Thymus (tissue), 14 donors: Measurements from ENCODE around the gene METTL22. TPM values are rescaled to one million over a fixed set of nuclear protein-coding genes. Genes with fewer than 3 reads are reported as not detected.
A peak's percentile ranks its signal among the peaks of the same experiment; 100 is the strongest.

Experiments
- DNase-seq, 9 donors: peaks; one replicate each; pipeline ENCODE4 v3.0.0-alpha.2; 2013; ENCODE audit warnings: low spot score in 9 of 9, low read depth in 6 of 9, missing footprints in 1 of 9
- H3K27ac ChIP-seq, 2 donors: one replicate each; pipeline ENCODE4 v1.5.1; 2013; ENCODE audit warnings: control low read depth in 1 of 2, low read depth in 1 of 2, low read length in 1 of 2, mild to moderate bottlenecking in 1 of 2, moderate library complexity in 1 of 2
- H3K27me3 ChIP-seq, 2 donors: one replicate each; pipeline ENCODE4 v1.5.1; 2013; ENCODE audit warnings: low read length in 1 of 2; ENCODE audit not compliant: control insufficient read depth in 2 of 2, insufficient read depth in 1 of 2
- H3K36me3 ChIP-seq, 2 donors: one replicate each; pipeline ENCODE4 v1.5.1; 2013; ENCODE audit warnings: low read length in 1 of 2, mild to moderate bottlenecking in 1 of 2, moderate library complexity in 1 of 2; ENCODE audit not compliant: control insufficient read depth in 2 of 2, insufficient read depth in 2 of 2
- H3K4me1 ChIP-seq, 2 donors: one replicate each; pipeline ENCODE4 v1.5.1; 2013; ENCODE audit warnings: low read length in 2 of 2; ENCODE audit not compliant: control insufficient read depth in 2 of 2, insufficient read depth in 2 of 2
- H3K4me3 ChIP-seq, 2 donors: one replicate each; pipeline ENCODE4 v1.5.1; 2013; ENCODE audit warnings: low read length in 2 of 2, control low read depth in 1 of 2, mild to moderate bottlenecking in 1 of 2
- H3K9me3 ChIP-seq, 2 donors: one replicate each; pipeline ENCODE4 v1.5.1; 2013; ENCODE audit warnings: low read length in 1 of 2, mild to moderate bottlenecking in 1 of 2; ENCODE audit not compliant: control insufficient read depth in 2 of 2, insufficient read depth in 1 of 2
- WGBS: extraction: QIAGEN DNeasy Blood & Tissue Kit; methylation state at CpG from one replicate; pipeline ENCODE4 v1.1.7; 2013; 5-methylcytosine and 5-hydroxymethylcytosine counted together
- long read RNA-seq, 10 donors: transcript quantifications; one replicate each; lab custom pipeline, GENCODE V29; 2026
- polyA plus RNA-seq: library from polyadenylated mRNA; stranded (reverse); fragments of 200-250 nt; gene quantifications from one replicate; pipeline ENCODE4 v1.2.3, GENCODE V29; 2013
- total RNA-seq: library from RNA; stranded (reverse); fragments of 120-200 nt; gene quantifications from one replicate; pipeline ENCODE4 v1.2.4, GENCODE V29; 2013
- donor health status: healthy.

Gene METTL22
- 11.1 TPM for total RNA-seq
- polyA plus RNA-seq: 27.5 TPM
- long read RNA-seq, donor 1: 0 reads
- long read RNA-seq, donor 2: 0 reads
- long read RNA-seq, donor 3, full-length matches to known transcripts: 3 of 3 reads
- long read RNA-seq, donor 3, partial matches to known transcripts: 0 of 3 reads
- long read RNA-seq, donor 3, other reads (novel, unspliced or antisense): 0 of 3 reads
- long read RNA-seq, donor 4, partial matches to known transcripts: 0 of 1 reads
- long read RNA-seq, donor 4, other reads (novel, unspliced or antisense): 0 of 1 reads
- long read RNA-seq, donor 5, full-length matches to known transcripts: 2 of 2 reads
- long read RNA-seq, donor 5, partial matches to known transcripts: 0 of 2 reads
- long read RNA-seq, donor 5, other reads (novel, unspliced or antisense): 0 of 2 reads
- long read RNA-seq, donor 6, full-length matches to known transcripts: 2 of 2 reads
- long read RNA-seq, donor 6, partial matches to known transcripts: 0 of 2 reads
- long read RNA-seq, donor 6, other reads (novel, unspliced or antisense): 0 of 2 reads
- long read RNA-seq, donor 7, partial matches to known transcripts: 0 of 2 reads
- long read RNA-seq, donor 7, other reads (novel, unspliced or antisense): 0 of 2 reads
- long read RNA-seq, donor 8, full-length matches to known transcripts: 1 of 1 reads
- long read RNA-seq, donor 8, partial matches to known transcripts: 0 of 1 reads
- long read RNA-seq, donor 8, other reads (novel, unspliced or antisense): 0 of 1 reads
- long read RNA-seq, donor 9, full-length matches to known transcripts: 1 of 1 reads
- long read RNA-seq, donor 9, partial matches to known transcripts: 0 of 1 reads
- long read RNA-seq, donor 9, other reads (novel, unspliced or antisense): 0 of 1 reads
- long read RNA-seq, donor 10: 0 reads

GRCh38 chr16:8621572-8622314, at the start of gene METTL22:
Gene METTL22 (plus strand): TSS chr16:8621698. CDS start chr16:8625666, 3,968 bp downstream.
- H3K4me1 ChIP-seq: peaks cover 0 to 7% of the 10 kb centered on the region in 2 donors
- WGBS: under 1% methylated on average over 51 of the region's 51 CpGs
- H3K4me3 ChIP-seq: peak within 1 kb of the TSS; percentile 80 to 99
- peaks cover 5 to 6% of the 10 kb centered on the region in 2 donors for H3K36me3 ChIP-seq
- H3K9me3 ChIP-seq: no peaks in the 10 kb centered on the region
- peak; percentile 63 to 93 (median 86) for DNase-seq
- H3K27me3 ChIP-seq: peaks cover 2 to 11% of the 10 kb centered on the region in 2 donors
- peak within 1 kb of the TSS; percentile 66 to 67 for H3K27ac ChIP-seq

GRCh38 chr16:8572063-8572918, 49.2 kb upstream of the METTL22 start:
- H3K9me3 ChIP-seq: no peaks in the 10 kb centered on the region
- H3K27me3 ChIP-seq: peaks cover 2 to 18% of the 10 kb centered on the region in 2 donors
- H3K4me1 ChIP-seq: no peaks in the 10 kb centered on the region
- H3K4me3 ChIP-seq: no peak overlapping the region
- 83% methylated on average over 11 of the region's 11 CpGs for WGBS
- H3K27ac ChIP-seq: no peak overlapping the region
- H3K36me3 ChIP-seq: no peaks in the 10 kb centered on the region
- no peak for DNase-seq

GRCh38 chr16:8572919-8573724, 48.4 kb upstream of the METTL22 start:
- Histone ChIP-seq H3K36me3 (no peaks in the 10 kb centered on the region), H3K9me3 (no peaks in the 10 kb centered on the region), H3K4me1 (no peaks in the 10 kb centered on the region), H3K27ac (no peak overlapping the region), H3K4me3 (no peak overlapping the region), H3K27me3 (peaks cover 2 to 18% of the 10 kb centered on the region in 2 donors)
- DNase-seq: no peak
- 51% methylated on average over 7 of the region's 7 CpGs for whole genome bisulfite sequencing

GRCh38 chr16:8575399-8575798, 46.1 kb upstream of the METTL22 start:
- WGBS: 86% methylated on average over 2 of the region's 2 CpGs
- no peaks in the 10 kb centered on the region for H3K9me3 ChIP-seq
- no peaks in the 10 kb centered on the region for H3K36me3 ChIP-seq
- no peak overlapping the region for H3K27ac ChIP-seq
- DNase-seq: no peak
- H3K27me3 ChIP-seq: peaks cover 2 to 11% of the 10 kb centered on the region in 2 donors
- no peak overlapping the region for H3K4me3 ChIP-seq
- H3K4me1 ChIP-seq: no peaks in the 10 kb centered on the region

GRCh38 chr16:8576141-8577004, 45.1 kb upstream of the METTL22 start:
- no peak overlapping the region for H3K4me3 ChIP-seq
- DNase-seq: no peak
- no peak overlapping the region for H3K27ac ChIP-seq
- peaks cover 2 to 8% of the 10 kb centered on the region in 2 donors for H3K27me3 ChIP-seq
- H3K4me1 ChIP-seq: no peaks in the 10 kb centered on the region
- no peaks in the 10 kb centered on the region for H3K36me3 ChIP-seq
- no peaks in the 10 kb centered on the region for H3K9me3 ChIP-seq
- 93% methylated on average over 4 of the region's 4 CpGs for WGBS

- no peak overlapping the region for H3K27ac ChIP-seq
- no peak for DNase-seq
- 90% methylated on average over 10 of the region's 10 CpGs for WGBS
- H3K27me3 ChIP-seq: peaks cover 0 to 2% of the 10 kb centered on the region in 2 donors
- H3K9me3 ChIP-seq: no peaks in the 10 kb centered on the region
- no peaks in the 10 kb centered on the region for H3K36me3 ChIP-seq
- H3K4me3 ChIP-seq: no peak overlapping the region
- no peaks in the 10 kb centered on the region for H3K4me1 ChIP-seq
These were observed 43.7 kb upstream of the METTL22 start for GRCh38 chr16:8577678-8578304.

- 96% methylated on average over 9 of the region's 9 CpGs for WGBS
- H3K27me3 ChIP-seq: peaks cover 0 to 2% of the 10 kb centered on the region in 2 donors
- no peaks in the 10 kb centered on the region for H3K4me1 ChIP-seq
- H3K9me3 ChIP-seq: no peaks in the 10 kb centered on the region
- H3K4me3 ChIP-seq: no peak overlapping the region
- H3K27ac ChIP-seq: no peak overlapping the region
- no peaks in the 10 kb centered on the region for H3K36me3 ChIP-seq
- no peak for DNase-seq
These were observed 41.9 kb upstream of the METTL22 start for GRCh38 chr16:8579559-8579958.
